IMR-90 (cell line): ENCODE measurements around the gene FUBP1. TPM values are rescaled to one million over a fixed set of nuclear protein-coding genes. Genes with fewer than 3 reads are reported as not detected.

ENCODE experiments used
- ATAC-seq: fragments of 200-7000 bp; cut with Tn5 transposase; 2 replicates; pipeline ENCODE4 v1.9.1; 2020; ENCODE audit warnings: low read depth, mild to moderate bottlenecking, moderate library complexity
- BruUV-seq: library from RNA; stranded (reverse); fragments of 400-500 nt; replicated peaks from 2 replicates; lab custom pipeline; 2021; lab: Mats Ljungman, UMichigan
- CTCF ChIA-PET: fragments of 300-600 bp; formaldehyde crosslinking; extraction: SDS; loops from one replicate; lab custom pipeline; 2021; ENCODE audit warnings: antibody characterized with exemption; lab: Yijun Ruan, JAX
- POLR2A ChIA-PET: fragments of 300-600 bp; sonication (Branson Sonifier 250); formaldehyde crosslinking; loops from one replicate; lab custom pipeline; 2022; ENCODE audit warnings: antibody characterized with exemption; ENCODE audit not compliant: unreplicated experiment; lab: Charles Lee
- DNase-seq: peaks from one replicate; pipeline ENCODE4 v3.0.0; 2013
- H2AFZ ChIP-seq: replicated peaks from 2 replicates; pipeline ENCODE3; 2013; ENCODE audit warnings: low read length, mild to moderate bottlenecking; ENCODE audit not compliant: poor library complexity
- H2AK5ac ChIP-seq: 2 replicates; pipeline ENCODE4 v1.6.1; 2013; ENCODE audit warnings: low read depth, low read length, inconsistent platforms
- H2AK9ac ChIP-seq: replicated peaks from 2 replicates; pipeline ENCODE3; 2013; ENCODE audit warnings: mild to moderate bottlenecking, low read depth, low read length, moderate library complexity; ENCODE audit not compliant: poor library complexity
- H2BK120ac ChIP-seq: 2 replicates; pipeline ENCODE4 v1.6.1; 2013; ENCODE audit warnings: low read depth, low read length, inconsistent platforms
- H2BK15ac ChIP-seq: 3 replicates; pipeline ENCODE4 v1.6.1; 2013; ENCODE audit warnings: low read depth, low read length, inconsistent platforms
- H2BK20ac ChIP-seq: 2 replicates; pipeline ENCODE4 v1.6.1; 2013; ENCODE audit warnings: low read depth, mild to moderate bottlenecking, inconsistent platforms, low read length, moderate library complexity
- H2BK5ac ChIP-seq: 2 replicates; pipeline ENCODE4 v1.6.1; 2013; ENCODE audit warnings: mild to moderate bottlenecking, low read depth, low read length, inconsistent platforms; ENCODE audit not compliant: poor library complexity, severe bottlenecking
- H3K14ac ChIP-seq: replicated peaks from 2 replicates; pipeline ENCODE4 v1.6.1; 2013; ENCODE audit warnings: low read depth, low read length, inconsistent platforms
- H3K18ac ChIP-seq: 2 replicates; pipeline ENCODE4 v1.6.1; 2013; ENCODE audit warnings: low read depth, low read length, control low read depth
- H3K23ac ChIP-seq: 2 replicates; pipeline ENCODE4 v1.6.1; 2013; ENCODE audit warnings: low read depth, low read length, inconsistent platforms
- H3K27ac ChIP-seq: 2 replicates; pipeline ENCODE4 v1.5.1; 2013; ENCODE audit warnings: mild to moderate bottlenecking, control low read depth, low read length; ENCODE audit not compliant: insufficient read depth
- H3K27me3 ChIP-seq: 2 replicates; pipeline ENCODE4 v1.6.1; 2013; ENCODE audit warnings: low read length; ENCODE audit not compliant: control insufficient read depth, insufficient read depth
- H3K36me3 ChIP-seq: 2 replicates; pipeline ENCODE4 v1.6.1; 2013; ENCODE audit warnings: low read length, mixed read lengths; ENCODE audit not compliant: control insufficient read depth, insufficient read depth
- H3K4ac ChIP-seq: 2 replicates; pipeline ENCODE4 v1.6.1; 2013; ENCODE audit warnings: low read depth, low read length, inconsistent platforms
- H3K4me1 ChIP-seq: 2 replicates; pipeline ENCODE4 v1.6.1; 2013; ENCODE audit warnings: low read length, mixed read lengths; ENCODE audit not compliant: control insufficient read depth, insufficient read depth
- H3K4me2 ChIP-seq: 2 replicates; pipeline ENCODE4 v1.6.1; 2013; ENCODE audit warnings: low read depth, mild to moderate bottlenecking, control low read depth, low read length, moderate library complexity
- H3K4me3 ChIP-seq: 2 replicates; pipeline ENCODE4 v1.5.1; 2013; ENCODE audit warnings: low read depth, mild to moderate bottlenecking, control low read depth, low read length, moderate library complexity; ENCODE audit not compliant: insufficient read depth
- H3K56ac ChIP-seq: 2 replicates; pipeline ENCODE4 v1.6.1; 2013; ENCODE audit warnings: low read length, inconsistent platforms; ENCODE audit not compliant: insufficient read depth; ENCODE audit errors: extremely low read depth
- H3K79me1 ChIP-seq, 2 experiments: 2 replicates each; pipeline ENCODE4 v1.6.1; 2013; ENCODE audit warnings: low read length in 2 of 2, inconsistent platforms in 1 of 2, low read depth in 1 of 2
- H3K9ac ChIP-seq: 2 replicates; pipeline ENCODE4 v1.6.1; 2013; ENCODE audit warnings: low read depth, low read length, control low read depth
- H3K9me1 ChIP-seq: 2 replicates; pipeline ENCODE4 v1.6.1; 2013; ENCODE audit warnings: low read length, inconsistent platforms; ENCODE audit not compliant: insufficient read depth
- H3K9me3 ChIP-seq: 2 replicates; pipeline ENCODE4 v1.6.1; 2013; ENCODE audit warnings: low read length; ENCODE audit not compliant: control insufficient read depth, insufficient read depth
- H4K20me1 ChIP-seq: 2 replicates; pipeline ENCODE4 v1.6.1; 2013; ENCODE audit warnings: low read length, inconsistent platforms; ENCODE audit not compliant: insufficient read depth
- H4K5ac ChIP-seq: 2 replicates; pipeline ENCODE4 v1.6.1; 2013; ENCODE audit warnings: mild to moderate bottlenecking, low read depth, low read length, control low read depth
- H4K8ac ChIP-seq, 2 experiments: 2 replicates each; pipeline ENCODE4 v1.6.1; 2013; ENCODE audit warnings: low read depth in 2 of 2, low read length in 2 of 2, control low read depth in 1 of 2, inconsistent platforms in 1 of 2
- H4K91ac ChIP-seq: 2 replicates; pipeline ENCODE4 v1.6.1; 2013; ENCODE audit warnings: low read depth, low read length, inconsistent platforms; ENCODE audit not compliant: insufficient read depth
- BHLHE40 ChIP-seq: fragments of 150-350 bp; IDR thresholded peaks from 2 replicates; pipeline ENCODE4 v1.6.1; 2016; ENCODE audit warnings: mild to moderate bottlenecking, low read depth, low read length
- CHD1 ChIP-seq: IDR thresholded peaks from 2 replicates; pipeline ENCODE4 v1.6.1; 2012; ENCODE audit warnings: low read depth, low read length, improper control_type of control experiment
- ELK1 ChIP-seq: fragments of 150-350 bp; IDR thresholded peaks from 2 replicates; pipeline ENCODE4 v1.6.1; 2016; ENCODE audit warnings: low read depth, mild to moderate bottlenecking, low read length, moderate library complexity, borderline replicate concordance
- FOS ChIP-seq: fragments of 150-350 bp; IDR thresholded peaks from 2 replicates; pipeline ENCODE4 v1.6.1; 2016; ENCODE audit warnings: low read depth, low read length
- MAFK ChIP-seq: IDR thresholded peaks from 2 replicates; pipeline ENCODE4 v1.6.1; 2012; ENCODE audit warnings: low read depth, low read length, improper control_type of control experiment
- MAZ ChIP-seq: IDR thresholded peaks from 2 replicates; pipeline ENCODE4 v1.6.1; 2012; ENCODE audit warnings: low read depth, mild to moderate bottlenecking, low read length, improper control_type of control experiment, moderate library complexity, borderline replicate concordance
- POLR2A ChIP-seq: IDR thresholded peaks from 2 replicates; pipeline ENCODE4 v1.6.1; 2012; ENCODE audit warnings: mild to moderate bottlenecking, low read depth, low read length
- RAD21 ChIP-seq: IDR thresholded peaks from 2 replicates; pipeline ENCODE4 v1.6.1; 2012; ENCODE audit warnings: low read length, improper control_type of control experiment
- RCOR1 ChIP-seq: IDR thresholded peaks from 2 replicates; pipeline ENCODE4 v1.6.1; 2012; ENCODE audit warnings: mild to moderate bottlenecking, low read length, improper control_type of control experiment; ENCODE audit not compliant: insufficient replicate concordance
- RFX5 ChIP-seq: IDR thresholded peaks from 2 replicates; pipeline ENCODE4 v1.8.0; 2012; ENCODE audit warnings: low read depth, mild to moderate bottlenecking, low read length, moderate library complexity
- SMC3 ChIP-seq: fragments of 150-350 bp; IDR thresholded peaks from 2 replicates; pipeline ENCODE4 v1.6.1; 2016; ENCODE audit warnings: low read depth, mild to moderate bottlenecking, antibody characterized with exemption, low read length, moderate library complexity
- dilution Hi-C: fragments of 300-500 bp; cut with HindIII; formaldehyde crosslinking; loops from one replicate; pipeline ENCODE4 v1.14.3; 2018; ENCODE audit warnings: low sequenced_read_pairs; ENCODE audit not compliant: unreplicated experiment
- in situ Hi-C: fragments of 300-500 bp; cut with MboI; formaldehyde crosslinking; loops from 3 replicates; pipeline ENCODE4 v1.14.3; 2019; ENCODE audit warnings: low sequenced_read_pairs, inconsistent platforms, mixed read lengths
- intact Hi-C: fragments of 100-400 bp; cut with micrococcal nuclease; formaldehyde crosslinking; loops from 2 replicates; pipeline ENCODE4 v1.10.0; 2022
- polyA plus RNA-seq, 3 experiments: library from polyadenylated mRNA; depleted of rRNA; stranded (reverse); fragments of >200 nt; gene quantifications; 2 replicates each; pipeline ENCODE4 v1.2.3, GENCODE V29; 2012; ENCODE audit warnings: low replicate concordance in 1 of 3
- total RNA-seq: library from RNA; depleted of rRNA; stranded (reverse); fragments of >200 nt; gene quantifications from 2 replicates; pipeline ENCODE4 v1.2.3, GENCODE V29; 2012
- TF ChIP-seq, protein P1 (sequence below): conservative IDR thresholded peaks from 2 replicates; pipeline ENCODE4 v1.5.1; 2012; ENCODE audit warnings: mild to moderate bottlenecking, low read depth, low read length, improper control_type of control experiment

Gene FUBP1
- total and polyA plus RNA-seq, 2 of the 4 experiments (the other 2 are of a cell fraction): 94.7 to 129 TPM

DNA sequence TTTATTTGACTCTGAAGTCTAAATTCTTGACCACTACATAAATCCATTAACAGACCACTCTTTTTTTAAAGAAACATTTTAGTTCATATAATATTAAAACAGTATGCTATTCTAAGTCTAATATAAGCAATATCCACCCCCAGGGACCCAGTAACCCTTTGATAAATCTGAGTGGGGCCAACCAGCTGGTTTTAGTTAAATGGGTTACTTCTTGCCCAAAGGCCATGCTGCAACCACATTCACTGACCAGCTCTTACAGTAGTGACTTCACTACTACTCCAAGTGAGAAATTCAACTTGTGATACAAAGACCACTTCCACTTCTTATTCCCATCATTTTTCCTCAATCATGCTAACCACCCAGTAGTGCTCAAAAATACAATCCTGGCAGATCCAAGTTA, 20.5 kb downstream of the FUBP1 start:
- Histone ChIP-seq H4K91ac (no peak overlapping the region), H3K4ac (no peak overlapping the region), H2BK5ac (peak overlapping the region; percentile 9), H3K23ac (no peak overlapping the region), H3K9me3 (no peaks in the 10 kb centered on the region), H2BK20ac (no peak overlapping the region), H4K5ac (peak overlapping the region; percentile 20; the same call in 1 of the 2 replicates), H3K18ac (no peak overlapping the region), H3K79me1 (peaks cover 25 to 55% of the 10 kb centered on the region in 2 experiments), H3K27me3 (no peaks in the 10 kb centered on the region), H2AK5ac (no peak overlapping the region), H2AFZ (no peak overlapping the region), H3K14ac (no peak overlapping the region), H2BK15ac (no peak overlapping the region), H3K4me1 (peaks cover under 1% of the 10 kb centered on the region; the same call in 1 of the 2 replicates), H4K8ac (no peak overlapping the region), H3K56ac (no peak overlapping the region), H3K36me3 (peaks cover 58% of the 10 kb centered on the region), H3K27ac (no peak overlapping the region), H2BK120ac (no peak overlapping the region), H3K9me1 (0 out of 2 replicates have a peak, but pooled peaks cover under 1% of the 10 kb centered on the region), H2AK9ac (no peak overlapping the region), H3K9ac (no peak overlapping the region), H3K4me3 (no peak overlapping the region), H4K20me1 (peaks cover 18% of the 10 kb centered on the region), H3K4me2 (no peak overlapping the region)
- POLR2A ChIA-PET: no interaction called here
- in situ Hi-C loops: no loop called here
- BruUV-seq: no TSS peak
- intact Hi-C loops: no loop called here
- CTCF ChIA-PET: no interaction called here
- no peak for DNase-seq
- ATAC-seq: no peak
- TF ChIP-seq FOS: no peak
- TF ChIP-seq POLR2A: no peak
- no peak for TF ChIP-seq CHD1
- no peak for TF ChIP-seq SMC3
- TF ChIP-seq RFX5: no peak
- TF ChIP-seq, protein P1, sequence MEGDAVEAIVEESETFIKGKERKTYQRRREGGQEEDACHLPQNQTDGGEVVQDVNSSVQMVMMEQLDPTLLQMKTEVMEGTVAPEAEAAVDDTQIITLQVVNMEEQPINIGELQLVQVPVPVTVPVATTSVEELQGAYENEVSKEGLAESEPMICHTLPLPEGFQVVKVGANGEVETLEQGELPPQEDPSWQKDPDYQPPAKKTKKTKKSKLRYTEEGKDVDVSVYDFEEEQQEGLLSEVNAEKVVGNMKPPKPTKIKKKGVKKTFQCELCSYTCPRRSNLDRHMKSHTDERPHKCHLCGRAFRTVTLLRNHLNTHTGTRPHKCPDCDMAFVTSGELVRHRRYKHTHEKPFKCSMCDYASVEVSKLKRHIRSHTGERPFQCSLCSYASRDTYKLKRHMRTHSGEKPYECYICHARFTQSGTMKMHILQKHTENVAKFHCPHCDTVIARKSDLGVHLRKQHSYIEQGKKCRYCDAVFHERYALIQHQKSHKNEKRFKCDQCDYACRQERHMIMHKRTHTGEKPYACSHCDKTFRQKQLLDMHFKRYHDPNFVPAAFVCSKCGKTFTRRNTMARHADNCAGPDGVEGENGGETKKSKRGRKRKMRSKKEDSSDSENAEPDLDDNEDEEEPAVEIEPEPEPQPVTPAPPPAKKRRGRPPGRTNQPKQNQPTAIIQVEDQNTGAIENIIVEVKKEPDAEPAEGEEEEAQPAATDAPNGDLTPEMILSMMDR: no peak
- no peak for TF ChIP-seq BHLHE40
- no peak for TF ChIP-seq MAFK
- TF ChIP-seq RAD21: no peak
- no peak for TF ChIP-seq RCOR1
- no peak for TF ChIP-seq MAZ
- TF ChIP-seq ELK1: no peak
- dilution Hi-C loops: no loop called here
